GM12875 (cell line): ENCODE results near the gene SDF4.

Experiments used
- H3K4me3 ChIP-seq: one replicate; pipeline ENCODE4 v1.5.1; 2011; ENCODE audit warnings: low read depth, low read length, control low read depth
- CTCF ChIP-seq: IDR thresholded peaks from 2 replicates; pipeline ENCODE4 v1.5.1; 2011; ENCODE audit warnings: low read depth, mild to moderate bottlenecking, control low read depth, inconsistent platforms, low read length, moderate library complexity, borderline replicate concordance; ENCODE audit not compliant: insufficient read depth

Gene SDF4

DNA sequence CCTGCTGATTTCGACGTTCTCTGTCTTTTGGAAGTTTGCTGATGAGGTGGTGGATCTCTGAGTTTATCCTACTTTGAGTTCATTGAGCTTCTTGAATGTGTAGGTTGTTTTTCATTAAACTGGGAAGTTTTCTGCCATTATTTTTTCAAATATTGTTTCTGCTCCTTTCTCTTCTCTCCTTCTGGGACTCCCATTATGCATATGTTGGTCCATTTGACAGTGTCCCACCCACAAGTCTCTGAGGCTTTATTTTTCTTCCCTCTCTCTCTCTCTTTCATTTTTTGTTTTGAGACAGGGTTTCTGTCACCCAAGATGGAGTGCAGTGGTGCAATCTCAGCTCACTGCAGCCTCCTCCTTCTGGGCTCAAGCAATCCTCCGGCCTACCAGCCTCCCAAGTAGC lies 37.1 kb downstream of the SDF4 start:
- TF ChIP-seq CTCF, result no peak
- no peak overlapping the region for H3K4me3 ChIP-seq

DNA sequence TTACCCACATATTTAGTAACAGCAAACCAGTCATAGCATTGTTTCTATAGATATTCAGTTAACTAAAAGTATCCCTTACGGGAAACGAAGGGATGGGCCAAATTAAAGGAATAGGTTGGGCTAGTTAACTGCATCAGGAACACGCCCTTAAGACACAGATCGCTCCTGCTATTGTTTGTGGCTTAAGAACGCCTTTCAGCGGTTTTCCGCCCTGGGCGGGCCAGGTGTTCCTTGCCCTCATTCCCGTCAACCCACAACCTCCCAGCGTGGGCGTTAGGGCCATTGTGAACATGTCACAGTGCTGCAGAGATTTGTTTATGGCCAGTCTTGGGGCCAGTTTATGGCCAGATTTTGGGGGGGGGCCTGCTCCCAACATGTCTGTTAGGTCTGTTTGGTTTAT lies 40.1 kb downstream of the SDF4 start:
- no peak for TF ChIP-seq CTCF

GRCh38 chr1:1189111-1189510 lies 42.7 kb downstream of the SDF4 start:
- H3K4me3 ChIP-seq, result no peak overlapping the region
- TF ChIP-seq CTCF, result no peak

More for the DNA sequence above, 40.1 kb downstream of the SDF4 start:
- no peak overlapping the region for H3K4me3 ChIP-seq

DNA sequence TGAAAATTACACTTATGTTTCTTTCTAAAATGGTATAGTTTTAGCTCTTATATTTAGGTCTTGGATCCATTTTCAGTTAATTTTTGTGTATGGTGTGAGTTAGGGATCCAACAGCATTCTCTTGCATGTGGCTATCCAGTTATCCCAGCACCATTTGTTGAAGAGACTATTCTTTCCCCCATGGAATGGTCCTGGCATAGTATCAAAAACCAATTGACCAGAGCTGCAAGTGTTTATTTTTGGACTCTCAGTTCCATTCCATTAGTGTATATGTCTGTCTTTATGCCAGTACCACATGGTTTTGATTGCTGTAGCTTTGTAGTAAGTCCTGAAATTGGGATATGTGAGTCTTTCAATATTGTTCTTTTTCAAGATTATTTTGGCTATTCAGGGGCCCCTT lies 43.9 kb downstream of the SDF4 start:
- no peak overlapping the region for H3K4me3 ChIP-seq
- TF ChIP-seq CTCF, result no peak

DNA sequence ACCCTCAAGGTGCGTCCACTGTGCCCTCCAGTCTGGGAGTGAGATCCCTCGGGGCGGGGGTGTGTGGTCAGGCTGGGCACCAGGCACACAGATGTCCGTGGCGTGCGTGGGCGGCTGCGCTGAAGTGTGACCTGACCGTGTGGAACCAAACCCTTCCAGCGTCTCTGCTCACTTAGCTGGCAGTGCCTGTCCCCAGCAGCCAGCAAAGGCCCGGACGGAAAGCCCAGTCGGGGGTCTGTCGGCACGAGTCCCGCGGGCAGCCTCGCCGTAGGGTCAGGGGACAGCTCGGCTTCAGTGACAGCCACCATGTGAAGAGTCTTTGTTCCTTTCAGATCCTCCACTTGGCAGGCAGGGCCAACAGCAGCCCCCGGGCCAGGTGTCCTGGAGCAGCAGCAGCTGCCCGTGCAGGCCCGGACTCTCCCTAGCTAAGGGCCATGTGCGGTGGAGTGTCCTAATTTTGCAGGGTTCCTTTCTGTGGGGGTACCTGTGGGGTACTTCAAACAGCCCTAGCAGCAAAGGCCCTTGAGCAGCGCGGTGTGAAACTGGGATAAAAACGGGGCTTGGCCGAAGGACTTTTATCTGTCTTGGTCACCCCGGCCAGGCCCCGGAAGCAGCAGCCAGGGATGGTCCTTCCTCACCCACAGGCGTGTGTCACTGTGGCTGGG lies 46.6 kb downstream of the SDF4 start:
- H3K4me3 ChIP-seq, result no peak overlapping the region
- TF ChIP-seq CTCF, result no peak

DNA sequence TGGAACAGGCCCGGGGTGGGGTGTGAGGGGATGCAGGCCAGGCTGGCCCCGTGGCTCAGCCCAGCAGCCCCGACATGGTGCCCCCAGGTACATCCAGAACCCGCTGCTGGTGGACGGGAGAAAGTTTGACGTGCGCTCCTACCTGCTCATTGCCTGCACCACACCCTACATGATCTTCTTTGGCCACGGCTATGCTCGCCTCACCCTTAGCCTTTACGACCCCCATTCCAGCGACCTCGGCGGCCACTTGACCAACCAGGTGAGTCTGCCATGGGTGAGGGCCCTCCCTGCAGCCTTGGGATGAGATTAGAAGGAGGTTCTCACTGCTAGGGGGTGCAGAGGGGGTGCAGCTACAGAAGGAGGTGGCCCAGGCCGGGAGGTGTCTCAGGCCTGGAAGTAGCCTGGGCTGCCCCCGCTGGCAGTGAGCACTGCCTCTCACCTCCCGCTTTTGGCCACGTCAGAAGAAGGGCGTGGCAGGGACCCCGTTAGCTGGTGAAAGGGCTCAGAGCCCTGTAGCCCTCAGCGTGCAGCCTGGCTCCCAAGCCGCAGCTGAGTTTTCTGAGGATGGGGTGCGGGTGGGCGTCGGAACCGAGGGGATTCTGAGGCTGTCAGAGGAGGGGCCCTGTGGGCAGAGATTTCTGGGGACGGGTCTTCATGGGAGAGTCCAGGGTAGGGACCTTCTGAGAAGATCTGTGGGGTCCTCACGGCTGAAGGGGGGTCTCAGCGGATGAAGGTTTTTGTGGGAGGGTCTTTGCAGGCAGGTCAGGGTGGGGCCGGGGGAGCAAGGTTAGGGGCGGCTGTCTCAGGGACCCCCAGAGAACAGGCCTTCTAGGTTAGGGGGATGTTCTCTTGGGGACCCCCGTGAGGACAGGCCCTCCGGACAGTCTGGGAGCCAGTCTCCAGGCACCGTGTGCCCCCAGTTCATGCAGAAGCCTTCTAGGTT lies 47.7 kb downstream of the SDF4 start:
- no peak for TF ChIP-seq CTCF

More for the DNA sequence above, 47.7 kb downstream of the SDF4 start:
- H3K4me3 ChIP-seq, result no peak overlapping the region
